ENCODE data around the gene FNDC10.

FNDC10 gene

GRCh38 chr1:1616045-1616790 is 16.3 kb upstream of the FNDC10 start:
- DNase-seq (ENCODE audit: low read depth): no peak

DNA sequence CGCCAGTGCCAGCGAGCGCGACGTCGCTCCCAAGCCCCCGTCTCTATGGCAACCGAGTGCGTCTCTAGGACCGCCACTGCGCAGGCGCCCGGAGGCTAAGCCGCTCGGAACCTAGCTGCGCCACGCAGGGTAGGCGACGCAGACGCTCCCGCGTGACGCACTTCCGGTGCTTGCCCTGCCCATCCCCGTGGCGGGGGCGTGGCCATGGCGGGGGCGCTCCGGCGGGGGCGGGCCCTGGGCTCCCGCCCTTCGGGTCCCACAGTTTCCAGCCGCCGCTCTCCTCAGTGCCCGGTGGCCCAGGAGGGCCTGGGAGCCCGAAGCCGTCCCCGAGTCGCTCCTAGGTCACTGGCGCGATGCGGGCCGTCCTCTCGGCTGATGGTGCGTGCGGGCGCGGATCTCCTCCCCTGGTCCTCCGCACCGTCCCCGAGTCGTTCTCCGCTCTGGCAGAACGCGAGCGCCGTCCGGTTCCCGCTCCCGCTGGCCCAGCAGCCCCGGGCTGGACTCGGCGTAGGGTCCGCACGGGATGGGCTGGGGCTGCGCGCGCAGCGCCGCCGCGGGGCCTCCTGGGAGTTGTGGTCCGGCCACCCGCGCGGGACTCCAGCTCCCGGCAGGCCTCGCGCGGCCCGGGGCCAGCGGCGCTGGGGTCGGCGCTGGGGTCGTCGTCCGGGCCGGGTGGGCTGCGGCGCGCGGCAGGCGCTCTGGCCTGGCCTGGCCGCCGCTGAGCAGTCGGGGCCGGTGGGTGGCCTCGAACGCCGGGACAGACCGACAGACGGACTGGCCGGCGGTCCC is 15.5 kb upstream of the FNDC10 start, which contains the start of gene MIB2:
TSS of gene MIB2 (plus strand) at position 245 of the 789 bp plus-strand sequence. CDS start 7,953 bp downstream, outside the sequence.
- DNase-seq (ENCODE audit: low read depth): peak; percentile 96

- DNase-seq (ENCODE audit: low read depth): no peak
Measured at GRCh38 chr1:1614954-1615255, 15.0 kb upstream of the FNDC10 start.

DNA sequence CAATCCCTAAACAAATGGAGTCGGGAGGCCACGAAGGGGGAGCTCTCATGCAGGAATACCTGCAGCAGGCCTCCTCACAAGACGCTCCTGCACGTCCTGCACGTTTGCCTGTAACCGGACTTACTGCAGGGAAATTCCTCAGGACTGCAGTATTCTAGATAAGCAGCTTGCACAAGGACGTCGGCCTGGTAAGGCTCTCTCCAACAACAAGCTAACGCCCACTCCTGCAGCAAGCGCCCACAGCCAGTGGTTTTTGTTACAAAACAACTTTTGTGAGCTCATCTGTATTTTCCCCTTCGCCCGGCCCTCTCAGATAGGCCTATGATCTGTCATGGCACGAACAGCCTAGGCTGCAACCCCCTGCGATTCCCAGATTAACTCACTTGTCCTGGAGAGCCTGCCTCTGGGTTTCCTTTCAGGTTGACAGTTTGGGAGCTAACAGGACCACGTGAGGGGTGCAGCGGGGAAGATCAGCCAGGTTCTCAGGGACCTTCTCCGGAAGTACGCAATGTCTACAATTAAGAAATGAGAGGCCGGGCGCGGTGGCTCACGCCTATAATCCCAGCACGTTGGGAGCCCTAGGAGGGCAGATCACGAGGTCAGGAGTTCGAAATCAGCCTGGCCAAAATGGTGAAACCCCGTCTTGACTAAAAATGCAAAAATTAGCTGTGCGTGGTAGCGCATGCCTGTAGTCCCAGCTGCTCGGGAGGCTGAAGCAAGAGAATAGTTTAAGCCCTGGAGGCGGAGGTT is 14.4 kb upstream of the FNDC10 start:
- DNase-seq (ENCODE audit: low read depth): no peak

DNA sequence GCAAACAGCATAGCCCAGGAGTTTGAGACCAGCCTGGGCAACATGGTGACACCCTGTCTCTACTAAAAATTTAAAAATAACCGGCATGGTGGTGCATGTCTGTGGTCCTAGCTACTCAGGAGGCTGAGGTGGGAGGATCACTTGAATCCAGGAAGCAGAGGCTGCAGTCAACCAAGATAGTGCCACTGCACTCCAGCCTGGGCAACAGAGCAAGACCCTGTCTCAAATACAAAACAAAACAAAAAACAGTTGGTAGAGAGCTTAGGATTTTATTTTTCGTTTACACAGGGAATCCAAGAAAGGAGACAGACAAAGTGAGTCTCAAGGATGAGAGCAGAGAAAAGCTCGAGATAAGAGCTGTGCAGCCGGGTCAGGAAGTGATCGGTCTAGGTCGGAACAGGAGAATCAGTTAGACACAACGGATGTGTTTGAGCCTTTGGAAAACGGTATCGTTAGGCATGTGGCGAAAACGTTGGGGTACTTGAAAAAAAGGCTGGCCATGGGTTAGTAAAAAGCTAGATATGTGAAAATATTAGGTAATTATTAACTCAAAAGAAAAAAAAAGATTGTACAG is 13.7 kb upstream of the FNDC10 start:
- DNase-seq (ENCODE audit: low read depth): no peak

DNA sequence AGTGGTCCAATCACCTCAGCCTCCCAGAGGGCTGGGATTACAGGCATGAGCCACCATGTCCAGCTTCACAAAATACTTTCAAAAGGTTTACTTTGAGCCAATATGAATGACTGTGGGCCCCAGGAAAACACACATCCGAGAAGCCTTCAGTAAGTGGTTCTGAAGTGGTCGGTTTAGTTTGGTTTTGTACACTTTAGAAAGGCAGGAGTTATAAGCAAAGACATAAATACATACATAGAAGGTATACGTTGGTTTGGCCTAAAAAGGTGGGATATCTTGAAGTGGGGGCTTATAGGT is 12.1 kb upstream of the FNDC10 start:
- no peak for DNase-seq (ENCODE audit: low read depth)

DNA sequence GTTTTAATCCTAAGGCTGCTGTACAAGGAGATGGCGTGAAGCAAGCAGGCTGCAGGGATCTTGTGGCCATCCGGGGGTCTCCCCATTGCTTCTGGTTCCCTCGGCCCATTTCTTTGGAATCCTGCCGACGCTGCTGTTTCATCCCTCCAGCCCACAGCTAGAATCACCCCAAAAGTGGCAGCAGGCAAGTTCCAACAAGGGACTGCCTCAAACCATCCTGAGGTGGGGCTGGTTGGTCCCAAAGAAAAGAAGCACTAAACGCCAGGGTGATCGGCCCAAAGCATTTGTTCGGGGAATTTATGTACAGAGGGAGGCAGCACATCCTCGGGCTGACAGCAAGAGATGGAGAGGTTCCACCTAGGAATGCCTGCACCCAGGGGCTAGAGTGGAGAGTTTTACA is 10.9 kb upstream of the FNDC10 start:
- no peak for DNase-seq (ENCODE audit: low read depth)

GRCh38 chr1:1609822-1610485 is 10.0 kb upstream of the FNDC10 start:
- no peak for DNase-seq (ENCODE audit: low read depth)

- DNase-seq (ENCODE audit: low read depth): no peak
Measured at GRCh38 chr1:1606232-1606631, 6.3 kb upstream of the FNDC10 start.

DNA sequence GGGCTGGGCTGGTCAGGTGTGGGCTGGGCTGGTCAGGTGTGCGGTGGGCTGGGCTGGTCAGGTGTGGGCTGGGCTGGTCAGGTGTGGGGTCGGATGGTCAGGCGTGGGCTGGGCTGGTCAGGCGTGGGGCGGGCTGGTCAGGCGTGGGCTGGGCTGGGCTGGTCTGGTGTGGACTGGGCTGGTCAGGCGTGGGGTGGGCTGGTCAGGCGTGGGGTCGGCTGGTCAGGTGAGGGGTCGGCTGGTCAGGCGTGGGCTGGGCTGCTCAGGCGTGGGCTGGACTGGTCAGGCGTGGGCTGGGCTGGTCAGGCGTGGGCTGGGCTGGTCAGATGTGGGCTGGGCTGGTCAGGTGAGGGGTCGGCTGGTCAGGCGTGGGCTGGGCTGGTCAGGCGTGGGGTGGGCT is 5.8 kb upstream of the FNDC10 start:
- no peak for DNase-seq (ENCODE audit: low read depth)

DNA sequence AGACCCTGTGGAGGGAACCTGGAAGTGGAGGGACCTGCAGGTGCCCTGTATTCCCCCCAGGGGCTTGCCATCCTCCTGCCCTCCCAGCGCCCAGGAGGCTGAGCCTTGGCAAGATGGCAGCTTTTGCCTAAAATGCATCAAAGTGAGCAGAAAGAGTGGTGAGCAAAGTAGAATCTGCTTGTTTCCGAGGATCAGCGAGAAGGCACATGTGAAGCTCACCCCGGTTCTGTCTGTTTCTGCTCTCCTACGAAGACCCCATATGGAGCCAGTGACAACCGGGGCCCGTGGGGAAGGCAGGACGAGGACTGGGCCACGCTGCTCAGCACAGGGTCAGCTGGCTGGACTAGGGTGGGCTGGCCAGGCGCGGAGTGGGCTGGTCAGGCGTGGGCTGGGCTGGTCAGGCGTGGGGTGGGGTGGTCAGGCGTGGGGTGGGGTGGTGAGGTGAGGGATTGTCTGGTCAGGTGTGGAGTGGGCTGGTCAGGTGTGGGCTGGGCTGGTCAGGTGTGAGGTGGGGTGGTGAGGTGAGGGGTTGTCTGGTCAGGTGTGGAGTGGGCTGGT is 5.2 kb upstream of the FNDC10 start:
- no peak for DNase-seq (ENCODE audit: low read depth)

- no peak for DNase-seq (ENCODE audit: low read depth)
Measured at GRCh38 chr1:1604374-1605033, 4.6 kb upstream of the FNDC10 start.

GRCh38 chr1:1603671-1604373 is 3.9 kb upstream of the FNDC10 start:
- DNase-seq (ENCODE audit: low read depth): no peak

DNA sequence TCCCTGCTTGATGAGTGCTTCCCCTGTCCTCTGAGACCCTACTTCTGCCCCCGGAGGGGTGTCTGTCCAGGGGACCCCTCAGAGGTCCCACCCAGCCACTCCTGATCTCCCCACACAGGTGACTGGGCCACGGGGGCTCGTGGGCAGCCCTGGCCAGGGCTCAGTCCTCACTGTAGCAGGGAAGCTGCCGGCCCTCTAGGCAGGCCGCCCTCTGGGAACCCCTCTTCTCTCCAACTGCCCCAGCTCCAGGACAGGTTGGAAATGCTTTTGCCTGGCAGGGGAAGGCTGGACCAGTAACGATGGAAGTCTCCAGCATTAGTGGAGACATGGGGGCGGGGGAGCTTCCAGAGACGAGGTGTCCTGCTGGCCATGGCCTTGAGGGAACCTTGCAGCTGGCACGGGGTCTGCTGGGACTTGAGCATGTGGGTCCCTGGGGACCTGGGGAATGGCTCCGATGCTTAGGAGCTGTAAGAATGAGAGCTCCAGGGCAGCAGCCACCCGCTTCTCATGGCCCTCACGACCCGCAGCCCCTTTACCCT is 3.1 kb upstream of the FNDC10 start:
- DNase-seq (ENCODE audit: low read depth): no peak

- no peak for DNase-seq (ENCODE audit: low read depth)
Measured at GRCh38 chr1:1602304-1602967, 2.5 kb upstream of the FNDC10 start.

- DNase-seq (ENCODE audit: low read depth): no peak
Measured at GRCh38 chr1:1601564-1602303, 1.8 kb upstream of the FNDC10 start.

GRCh38 chr1:1600861-1601563 is 1.1 kb upstream of the FNDC10 start:
- DNase-seq (ENCODE audit: low read depth): no peak

Data from activated T-cell treated with anti-CD3 and anti-CD28 coated beads for 1 hour (primary cell).